NCI-H187 (cell line): Measurements from ENCODE around the gene SOS2.
A peak's percentile ranks its signal among the peaks of the same experiment; 100 is the strongest.

ENCODE experiments used
- DNase-seq, 2 experiments: peaks; one replicate each; lab custom pipeline; 2025; lab: John Stamatoyannopoulos, UW

The SOS2 gene

GRCh38 chr14:50231475-50232275, at the start of gene SOS2:
SOS2 (minus strand) TSS chr14:50231578; CDS start chr14:50231283, 295 bp downstream.
- peak; percentile 89 to 90 for DNase-seq

GRCh38 chr14:50272498-50272897, 41.1 kb upstream of the SOS2 start:
- no peak for DNase-seq

GRCh38 chr14:50270932-50271331, 39.6 kb upstream of the SOS2 start:
- DNase-seq, result no peak

GRCh38 chr14:50265029-50265428, 33.7 kb upstream of the SOS2 start:
- DNase-seq, result no peak

GRCh38 chr14:50263321-50263720, 31.9 kb upstream of the SOS2 start:
- no peak for DNase-seq

- DNase-seq, result no peak
Observed at GRCh38 chr14:50262865-50263264, 31.5 kb upstream of the SOS2 start.

GRCh38 chr14:50260511-50260910, 29.1 kb upstream of the SOS2 start:
- DNase-seq, result no peak

GRCh38 chr14:50260072-50260471, 28.7 kb upstream of the SOS2 start:
- DNase-seq, result no peak

- no peak for DNase-seq
Observed at GRCh38 chr14:50257732-50258131, 26.4 kb upstream of the SOS2 start.

GRCh38 chr14:50254248-50254647, 22.9 kb upstream of the SOS2 start:
- no peak for DNase-seq

- no peak for DNase-seq
Observed at GRCh38 chr14:50249136-50249775, 17.9 kb upstream of the SOS2 start.

GRCh38 chr14:50247245-50247644, 15.9 kb upstream of the SOS2 start:
- DNase-seq, result no peak

- no peak for DNase-seq
Observed at GRCh38 chr14:50242566-50243310, 11.4 kb upstream of the SOS2 start.

- no peak for DNase-seq
Observed at GRCh38 chr14:50242096-50242495, 10.7 kb upstream of the SOS2 start.

- no peak for DNase-seq
Observed at GRCh38 chr14:50237427-50237826, 6.0 kb upstream of the SOS2 start.

- no peak for DNase-seq
Observed at GRCh38 chr14:50233951-50234250, 2.5 kb upstream of the SOS2 start.

- DNase-seq, result no peak
Observed at GRCh38 chr14:50233166-50233950, 2.0 kb upstream of the SOS2 start.

- DNase-seq, result no peak
Observed at GRCh38 chr14:50232276-50232642, 881 bp upstream of the SOS2 start.

- no peak for DNase-seq
Observed at GRCh38 chr14:50230701-50231474, 490 bp downstream of the SOS2 start.

- DNase-seq, result no peak
Observed at GRCh38 chr14:50230401-50230700, 1.0 kb downstream of the SOS2 start.

- DNase-seq, result no peak
Observed at GRCh38 chr14:50229681-50230080, 1.7 kb downstream of the SOS2 start.

GRCh38 chr14:50228313-50228712, 3.1 kb downstream of the SOS2 start:
- DNase-seq, result no peak
